Measurements from ENCODE around the gene SRSF8.
"Not testable (repeated sequence)": the region's sequence is repeated elsewhere in the genome, so short reads cannot be mapped to it uniquely, and the experiment has no call there.

Gene SRSF8

GRCh38 chr11:95066716-95067038 lies at the start of gene SRSF8:
TSS of gene SRSF8 (plus strand) at chr11:95066919. CDS start at chr11:95067227, 308 bp downstream.
- no peak for FAIRE-seq

GRCh38 chr11:95021468-95021867 lies 45.3 kb upstream of the SRSF8 start:
- FAIRE-seq: not testable (repeated sequence)

GRCh38 chr11:95024958-95025357 lies 41.8 kb upstream of the SRSF8 start, which contains the start of gene KDM4E:
TSS of gene KDM4E (plus strand) at chr11:95025258. CDS start at chr11:95025558, 300 bp downstream.
- no peak for FAIRE-seq

- not testable (repeated sequence) for FAIRE-seq
Observed at GRCh38 chr11:95025594-95025993, 41.1 kb upstream of the SRSF8 start.

- FAIRE-seq: no peak
Observed at GRCh38 chr11:95028357-95028756, 38.4 kb upstream of the SRSF8 start.

- no peak for FAIRE-seq
Observed at GRCh38 chr11:95033051-95033450, 33.7 kb upstream of the SRSF8 start.

- no peak for FAIRE-seq
Observed at GRCh38 chr11:95035316-95035715, 31.4 kb upstream of the SRSF8 start.

- not testable (repeated sequence) for FAIRE-seq
Observed at GRCh38 chr11:95037356-95038035, 29.2 kb upstream of the SRSF8 start.

- FAIRE-seq: no peak
Observed at GRCh38 chr11:95042239-95042638, 24.5 kb upstream of the SRSF8 start.

GRCh38 chr11:95042906-95043305 lies 23.8 kb upstream of the SRSF8 start:
- FAIRE-seq: no peak

- FAIRE-seq: no peak
Observed at GRCh38 chr11:95044010-95044409, 22.7 kb upstream of the SRSF8 start.

GRCh38 chr11:95045812-95046211 lies 20.9 kb upstream of the SRSF8 start:
- FAIRE-seq: no peak

- not testable (repeated sequence) for FAIRE-seq
Observed at GRCh38 chr11:95049122-95049521, 17.6 kb upstream of the SRSF8 start, which contains the start of gene KDM4F. TSS of gene KDM4F (plus strand) at chr11:95049422.

GRCh38 chr11:95050595-95051202 lies 16.0 kb upstream of the SRSF8 start:
- no peak for FAIRE-seq

- FAIRE-seq: no peak
Observed at GRCh38 chr11:95054356-95054755, 12.4 kb upstream of the SRSF8 start.

GRCh38 chr11:95055283-95055897 lies 11.3 kb upstream of the SRSF8 start:
- no peak for FAIRE-seq

GRCh38 chr11:95057959-95058358 lies 8.8 kb upstream of the SRSF8 start:
- no peak for FAIRE-seq

GRCh38 chr11:95058621-95059020 lies 8.1 kb upstream of the SRSF8 start:
- FAIRE-seq: no peak

GRCh38 chr11:95059046-95059445 lies 7.7 kb upstream of the SRSF8 start:
- FAIRE-seq: no peak

GRCh38 chr11:95065336-95065735 lies 1.4 kb upstream of the SRSF8 start:
- FAIRE-seq: no peak

- no peak for FAIRE-seq
Observed at GRCh38 chr11:95067039-95067840, 521 bp downstream of the SRSF8 start.

GRCh38 chr11:95067841-95068219 lies 1.1 kb downstream of the SRSF8 start:
- FAIRE-seq: no peak

- FAIRE-seq: no peak
Observed at GRCh38 chr11:95068549-95068948, 1.8 kb downstream of the SRSF8 start.
